ENCODE measurements around the gene MTFR1L.
A peak's percentile ranks its signal among the peaks of the same experiment; 100 is the strongest.

MTFR1L gene

DNA sequence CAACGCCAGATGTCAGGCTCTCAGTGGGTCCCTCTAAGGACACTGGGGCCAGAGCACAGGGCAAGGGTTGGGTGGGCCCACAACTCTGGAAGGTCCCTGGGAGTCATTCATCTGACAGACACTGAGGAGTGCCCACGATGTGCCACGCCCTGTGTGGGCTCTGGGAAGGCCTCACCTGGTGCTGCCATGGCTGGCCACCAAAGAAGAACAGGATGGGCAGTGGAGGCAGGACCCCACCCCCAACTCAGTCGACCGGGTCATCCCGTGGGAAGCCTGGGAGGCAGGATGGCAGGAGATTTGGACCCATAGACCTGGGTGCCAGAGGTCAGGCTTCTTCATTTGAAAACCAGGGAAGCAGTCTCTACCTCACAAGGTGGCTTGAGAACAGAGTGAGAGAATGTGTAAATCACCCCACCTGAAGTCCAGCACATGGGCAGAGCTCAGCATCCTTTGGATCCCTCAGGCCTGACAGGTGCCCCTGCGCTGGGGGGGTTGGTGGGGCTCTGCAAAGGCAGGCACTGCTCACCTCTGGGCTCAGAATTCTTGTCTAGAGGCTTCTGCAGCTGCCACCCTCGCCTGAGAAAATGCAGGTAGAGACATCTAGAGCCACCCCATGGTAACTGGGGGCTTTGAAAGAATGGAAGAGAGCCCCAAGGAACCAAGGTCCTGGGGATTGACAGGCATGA lies 20.9 kb upstream of the MTFR1L start:
- H3K36me3 Mint-ChIP-seq (ENCODE audit: low read depth): no peaks in the 10 kb centered on the region
- peaks cover 54% of the 10 kb centered on the region for H3K27me3 Mint-ChIP-seq (ENCODE audit: low read depth)
- peaks cover 32% of the 10 kb centered on the region for H3K4me1 Mint-ChIP-seq (ENCODE audit: low read depth)
- H3K9me3 Mint-ChIP-seq: no peaks in the 10 kb centered on the region
- H3K27ac Mint-ChIP-seq: no peak overlapping the region
- no peak for DNase-seq (ENCODE audit: low spot score)
- H3K4me3 Mint-ChIP-seq: peak overlapping the region; percentile 42

DNA sequence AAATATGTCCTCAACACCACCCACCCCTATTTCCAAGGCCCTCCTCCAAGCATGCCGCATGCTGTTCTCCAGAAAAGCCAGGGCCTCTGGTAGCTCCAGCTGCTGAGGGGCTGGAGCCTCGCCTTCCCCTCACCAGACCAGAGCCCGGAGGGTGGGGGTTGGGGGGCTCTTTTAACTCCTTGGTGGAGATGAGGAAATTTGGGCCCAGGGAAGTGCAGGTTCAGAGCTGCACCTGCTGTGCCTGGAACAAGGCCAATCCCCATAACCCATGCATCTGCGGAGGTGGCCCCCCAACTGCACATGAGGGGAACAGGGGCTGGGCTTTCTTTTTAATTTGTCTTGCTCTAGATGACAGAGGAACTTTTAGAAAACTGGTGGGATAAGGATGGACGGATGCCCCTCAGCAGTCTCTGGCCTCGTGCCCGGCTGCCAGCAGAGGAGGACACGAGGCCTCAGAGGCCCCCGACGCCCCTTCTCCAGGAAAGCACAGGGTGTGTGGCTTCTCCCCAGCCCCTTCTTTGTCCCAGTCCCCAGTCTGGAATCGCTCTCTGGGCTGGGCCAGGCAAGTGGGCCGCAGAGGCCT lies 20.3 kb upstream of the MTFR1L start:
- Mint-ChIP-seq H3K4me3 (peak overlapping the region; percentile 42), H3K9me3 (no peaks in the 10 kb centered on the region), H3K27ac (no peak overlapping the region), H3K27me3 (ENCODE audit: low read depth) (peaks cover 49% of the 10 kb centered on the region), H3K36me3 (ENCODE audit: low read depth) (no peaks in the 10 kb centered on the region), H3K4me1 (ENCODE audit: low read depth) (peaks cover 36% of the 10 kb centered on the region)
- DNase-seq (ENCODE audit: low spot score): no peak

DNA sequence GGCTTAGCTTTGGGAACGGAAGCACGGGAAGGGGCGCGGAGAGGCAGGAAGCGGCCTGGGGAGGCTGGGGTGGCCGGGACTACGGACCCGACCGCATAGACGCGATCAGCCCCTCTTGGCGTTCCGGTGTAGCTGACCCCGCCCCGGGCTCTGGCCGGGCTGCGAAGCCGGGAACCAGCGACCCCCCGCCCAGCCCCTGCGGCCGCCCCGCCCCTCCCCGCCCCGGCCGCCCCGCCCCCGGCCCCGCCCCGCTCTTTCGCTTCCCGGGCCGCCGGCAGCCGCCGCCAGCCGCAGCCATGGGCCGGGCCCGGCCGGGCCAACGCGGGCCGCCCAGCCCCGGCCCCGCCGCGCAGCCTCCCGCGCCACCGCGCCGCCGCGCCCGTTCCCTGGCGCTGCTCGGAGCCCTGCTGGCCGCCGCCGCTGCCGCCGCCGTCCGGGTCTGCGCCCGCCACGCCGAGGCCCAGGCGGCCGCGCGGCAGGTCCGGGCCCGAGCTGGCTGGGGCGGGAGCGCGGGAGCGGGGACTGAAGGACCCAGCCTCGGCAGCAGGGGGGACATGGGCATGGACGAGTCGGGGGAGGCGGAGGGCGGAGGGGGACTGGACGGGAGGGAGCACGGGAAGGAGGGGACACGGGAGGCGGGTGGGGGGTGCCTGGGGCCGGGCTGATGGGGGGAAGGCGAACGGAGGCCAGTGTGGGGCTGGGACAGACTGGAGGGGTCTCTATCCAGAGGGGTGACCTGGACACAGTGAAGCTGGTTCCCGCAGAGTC lies 19.6 kb upstream of the MTFR1L start, which contains the start of gene SELENON:
Gene SELENON, plus strand, starts transcription at position 259 of the 768 bp plus-strand sequence. Its CDS starts 38 bp downstream, at position 297.
- no peak for DNase-seq (ENCODE audit: low spot score)
- Mint-ChIP-seq H3K27ac (peak within 1 kb of the TSS; percentile 15), H3K4me1 (ENCODE audit: low read depth) (peaks cover 36% of the 10 kb centered on the region), H3K4me3 (peak within 1 kb of the TSS; percentile 83), H3K27me3 (ENCODE audit: low read depth) (peaks cover 47% of the 10 kb centered on the region), H3K36me3 (ENCODE audit: low read depth) (no peaks in the 10 kb centered on the region), H3K9me3 (no peaks in the 10 kb centered on the region)

DNA sequence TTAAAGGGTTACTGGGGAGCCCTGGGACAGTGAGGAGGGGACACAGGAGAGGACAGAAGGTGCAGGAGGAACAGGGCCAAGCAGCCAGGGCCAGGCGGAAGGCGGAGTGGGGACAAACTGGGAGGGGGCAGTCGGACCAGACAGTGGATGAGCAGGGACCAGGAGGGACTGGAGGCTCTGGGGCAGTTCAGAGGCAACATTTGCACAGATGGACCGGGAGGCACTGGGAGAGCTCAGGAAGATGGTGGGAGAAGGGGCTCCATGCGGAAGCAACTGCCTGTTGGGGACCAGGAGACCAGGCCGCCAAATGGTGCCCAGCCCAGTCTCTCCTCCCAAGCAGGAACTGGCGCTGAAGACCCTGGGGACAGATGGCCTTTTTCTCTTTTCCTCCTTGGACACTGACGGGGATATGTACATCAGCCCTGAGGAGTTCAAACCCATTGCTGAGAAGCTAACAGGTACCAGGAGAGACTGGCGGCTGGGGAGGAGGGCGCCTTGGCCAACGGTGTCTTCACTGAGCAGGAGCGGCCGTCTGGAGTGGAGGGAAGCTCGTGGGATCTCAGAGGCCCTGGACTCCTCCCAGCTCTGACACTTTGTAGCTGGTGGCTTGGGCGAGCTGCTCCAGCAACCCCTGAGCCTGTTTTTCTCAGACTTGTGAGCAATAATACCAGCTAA lies 18.9 kb upstream of the MTFR1L start:
- peaks cover 36% of the 10 kb centered on the region for H3K4me1 Mint-ChIP-seq (ENCODE audit: low read depth)
- H3K27ac Mint-ChIP-seq: peak overlapping the region; percentile 15

DNA sequence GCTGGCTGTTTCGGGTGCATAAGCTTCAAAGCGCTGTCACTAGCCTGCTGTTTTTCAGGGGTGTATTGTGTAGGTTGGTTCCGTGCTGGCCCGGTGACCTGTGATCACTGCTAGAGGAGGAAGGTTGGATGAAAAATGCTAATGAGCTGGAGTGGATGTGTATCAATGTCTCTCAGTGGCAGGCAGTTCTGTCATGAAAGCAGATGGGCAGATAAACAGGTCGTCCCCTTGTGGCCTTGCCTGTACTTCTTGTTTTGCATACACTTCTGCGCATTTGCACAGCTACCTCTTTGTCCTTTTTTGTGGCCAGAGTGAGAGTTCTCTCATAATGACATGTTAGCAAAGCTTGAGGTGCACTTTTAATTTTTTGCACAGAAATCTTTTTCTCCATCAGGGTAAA lies 16.8 kb upstream of the MTFR1L start:
- Mint-ChIP-seq H3K27ac (no peak overlapping the region), H3K27me3 (ENCODE audit: low read depth) (peaks cover 31% of the 10 kb centered on the region), H3K4me1 (ENCODE audit: low read depth) (peaks cover 22% of the 10 kb centered on the region), H3K36me3 (ENCODE audit: low read depth) (no peaks in the 10 kb centered on the region), H3K4me3 (peak overlapping the region; percentile 9), H3K9me3 (no peaks in the 10 kb centered on the region)
- peak; percentile 32 for DNase-seq (ENCODE audit: low spot score)

More for the DNA sequence above, 18.9 kb upstream of the MTFR1L start:
- Mint-ChIP-seq H3K9me3 (no peaks in the 10 kb centered on the region), H3K4me3 (peak overlapping the region; percentile 83), H3K27me3 (ENCODE audit: low read depth) (peaks cover 44% of the 10 kb centered on the region), H3K36me3 (ENCODE audit: low read depth) (no peaks in the 10 kb centered on the region)
- no peak for DNase-seq (ENCODE audit: low spot score)

DNA sequence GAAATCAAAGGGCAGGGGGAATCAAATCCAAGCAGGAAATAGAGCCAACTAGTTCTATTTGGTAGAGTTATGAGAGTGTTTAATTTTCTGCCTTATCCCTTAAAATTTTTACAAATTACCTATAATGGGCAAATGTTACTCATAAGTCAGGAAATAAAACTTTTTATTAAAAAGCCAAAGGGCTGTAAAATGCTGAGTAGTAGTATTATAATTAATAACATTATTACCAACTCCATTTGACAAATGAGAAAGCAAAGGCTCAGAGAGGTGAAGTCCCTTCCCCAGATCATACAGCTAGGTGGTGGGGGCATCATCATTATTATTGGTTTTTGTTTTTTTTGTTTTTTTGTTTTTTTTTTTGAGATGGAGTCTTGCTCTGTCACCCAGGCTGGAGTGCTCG lies 16.4 kb upstream of the MTFR1L start:
- no peak overlapping the region for H3K4me3 Mint-ChIP-seq
- no peaks in the 10 kb centered on the region for H3K9me3 Mint-ChIP-seq
- no peak overlapping the region for H3K27ac Mint-ChIP-seq
- H3K36me3 Mint-ChIP-seq (ENCODE audit: low read depth): no peaks in the 10 kb centered on the region
- peaks cover 31% of the 10 kb centered on the region for H3K27me3 Mint-ChIP-seq (ENCODE audit: low read depth)
- peaks cover 22% of the 10 kb centered on the region for H3K4me1 Mint-ChIP-seq (ENCODE audit: low read depth)
- DNase-seq (ENCODE audit: low spot score): no peak

DNA sequence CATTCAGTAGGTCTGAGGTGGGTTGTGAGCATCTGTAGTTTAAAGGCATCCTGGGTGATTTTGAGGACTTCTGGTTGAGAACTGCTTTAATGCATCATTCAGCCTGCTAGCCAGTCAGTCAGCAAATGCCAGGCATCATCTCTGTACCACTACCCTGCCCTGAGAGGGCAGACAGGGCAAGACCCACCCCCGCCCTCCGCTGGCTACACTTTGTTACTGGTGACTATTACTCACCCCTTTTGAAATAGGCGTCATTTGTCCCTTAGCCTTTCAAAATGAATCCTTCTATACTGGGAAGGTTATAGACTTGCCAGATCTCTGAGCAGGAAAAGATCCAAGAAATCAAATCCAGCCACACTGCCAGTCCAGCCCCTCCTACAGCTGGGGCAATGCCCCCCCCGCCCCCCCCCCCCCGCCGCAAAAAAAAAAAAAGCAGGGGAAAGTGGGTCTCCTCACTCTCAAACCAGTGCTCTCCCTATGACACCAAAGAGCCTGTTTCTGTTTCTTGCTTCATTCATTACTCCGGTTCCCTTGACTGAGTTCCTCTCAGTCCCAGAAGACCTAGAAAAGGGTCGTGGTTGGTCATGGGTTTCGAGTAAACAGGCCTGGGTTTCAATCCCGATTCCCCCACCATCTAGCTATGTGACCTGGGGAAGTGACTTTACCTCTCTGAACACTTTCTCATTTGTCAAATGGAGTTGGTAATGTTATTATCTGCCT lies 15.3 kb upstream of the MTFR1L start:
- H3K4me1 Mint-ChIP-seq (ENCODE audit: low read depth): peaks cover 20% of the 10 kb centered on the region
- no peak overlapping the region for H3K4me3 Mint-ChIP-seq
- H3K27me3 Mint-ChIP-seq (ENCODE audit: low read depth): peaks cover 31% of the 10 kb centered on the region
- H3K27ac Mint-ChIP-seq: no peak overlapping the region
- no peaks in the 10 kb centered on the region for H3K9me3 Mint-ChIP-seq
- no peak for DNase-seq (ENCODE audit: low spot score)
- no peaks in the 10 kb centered on the region for H3K36me3 Mint-ChIP-seq (ENCODE audit: low read depth)

DNA sequence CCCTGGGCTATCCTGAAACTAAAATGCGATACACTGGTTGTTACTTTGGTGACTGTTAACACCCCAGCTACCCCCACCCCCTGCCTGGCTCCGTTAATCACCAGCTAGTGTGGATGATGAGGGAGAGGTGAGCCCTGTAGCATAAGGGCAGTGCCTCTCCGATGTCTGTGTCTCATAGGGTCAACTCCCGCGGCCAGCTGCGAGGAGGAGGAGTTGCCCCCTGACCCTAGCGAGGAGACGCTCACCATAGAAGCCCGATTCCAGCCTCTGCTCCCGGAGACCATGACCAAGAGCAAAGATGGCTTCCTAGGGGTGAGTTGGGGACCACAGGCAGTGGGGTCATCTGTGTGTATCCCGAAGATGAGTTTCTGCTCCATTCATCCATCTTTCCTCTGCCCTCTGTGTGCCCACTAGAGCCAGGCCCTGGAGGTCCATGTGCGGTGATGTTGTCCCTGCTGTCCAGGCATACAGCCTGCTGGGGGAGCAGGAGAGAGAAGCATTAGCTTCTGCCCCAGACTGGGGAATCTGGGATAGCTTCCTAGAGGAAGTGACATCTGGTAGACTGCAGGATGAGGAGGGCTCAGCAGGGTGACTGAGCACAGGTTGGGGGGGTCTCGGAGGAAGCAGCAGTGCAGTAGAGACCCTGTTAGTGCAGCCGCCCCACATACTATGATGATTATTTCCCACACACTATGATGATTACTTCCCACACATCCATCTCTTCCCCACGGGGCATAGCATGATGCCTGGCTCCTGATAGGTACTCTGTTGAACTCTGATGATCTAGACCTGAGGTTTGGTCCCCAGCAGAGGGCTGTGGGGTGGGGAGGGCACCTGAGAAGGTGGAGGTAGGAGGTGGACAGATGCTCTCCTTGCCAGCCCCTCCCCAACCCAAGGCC lies 14.5 kb upstream of the MTFR1L start:
- H3K4me1 Mint-ChIP-seq (ENCODE audit: low read depth): peaks cover 20% of the 10 kb centered on the region
- H3K4me3 Mint-ChIP-seq: no peak overlapping the region
- no peak overlapping the region for H3K27ac Mint-ChIP-seq
- H3K9me3 Mint-ChIP-seq: no peaks in the 10 kb centered on the region
- H3K27me3 Mint-ChIP-seq (ENCODE audit: low read depth): peaks cover 31% of the 10 kb centered on the region
- H3K36me3 Mint-ChIP-seq (ENCODE audit: low read depth): no peaks in the 10 kb centered on the region
- no peak for DNase-seq (ENCODE audit: low spot score)

DNA sequence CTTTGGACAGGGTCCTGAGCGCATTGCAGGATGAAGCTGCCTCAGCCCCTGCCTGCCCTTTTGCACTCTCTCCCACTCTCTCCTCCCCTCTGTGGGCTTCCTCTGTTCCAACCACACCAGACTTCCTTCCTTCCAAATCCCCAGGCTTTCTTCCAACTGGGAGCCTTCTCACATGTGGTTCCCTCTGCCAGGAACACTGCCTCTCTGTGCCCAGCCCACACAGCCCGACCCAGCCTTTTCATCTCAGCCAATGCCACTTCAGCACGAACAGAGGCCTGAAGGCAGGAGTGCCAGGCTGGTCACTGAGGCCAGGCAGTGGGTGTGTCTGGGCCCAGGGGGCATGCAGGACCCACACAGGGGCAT lies 13.9 kb upstream of the MTFR1L start:
- Mint-ChIP-seq H3K4me1 (ENCODE audit: low read depth) (peaks cover 16% of the 10 kb centered on the region), H3K27me3 (ENCODE audit: low read depth) (peaks cover 26% of the 10 kb centered on the region), H3K27ac (no peak overlapping the region), H3K4me3 (no peak overlapping the region), H3K36me3 (ENCODE audit: low read depth) (no peaks in the 10 kb centered on the region), H3K9me3 (no peaks in the 10 kb centered on the region)
- DNase-seq (ENCODE audit: low spot score): no peak

DNA sequence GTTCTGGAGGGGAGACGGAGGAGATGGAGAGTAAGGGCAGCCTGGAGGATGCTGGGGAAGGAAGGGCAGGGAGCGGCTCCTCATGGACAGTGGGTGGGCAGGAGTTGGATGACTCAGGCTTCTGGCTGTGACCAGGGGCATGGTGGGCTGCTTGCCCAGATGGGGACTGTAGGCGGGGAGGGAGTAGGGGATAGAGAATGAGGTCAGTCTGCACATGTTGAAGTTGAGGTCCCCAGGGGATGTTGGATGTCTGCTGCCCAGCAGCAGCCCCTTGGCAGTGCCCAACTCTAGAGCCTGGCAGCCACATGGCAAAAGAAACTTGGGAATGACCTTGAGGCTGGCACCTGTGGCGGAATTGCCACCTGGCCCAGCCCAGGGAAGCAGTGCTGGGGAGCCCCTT lies 13.3 kb upstream of the MTFR1L start:
- Mint-ChIP-seq H3K9me3 (no peaks in the 10 kb centered on the region), H3K4me1 (ENCODE audit: low read depth) (peaks cover 16% of the 10 kb centered on the region), H3K27me3 (ENCODE audit: low read depth) (peaks cover 22% of the 10 kb centered on the region), H3K4me3 (no peak overlapping the region), H3K27ac (no peak overlapping the region), H3K36me3 (ENCODE audit: low read depth) (no peaks in the 10 kb centered on the region)
- DNase-seq (ENCODE audit: low spot score): no peak

DNA sequence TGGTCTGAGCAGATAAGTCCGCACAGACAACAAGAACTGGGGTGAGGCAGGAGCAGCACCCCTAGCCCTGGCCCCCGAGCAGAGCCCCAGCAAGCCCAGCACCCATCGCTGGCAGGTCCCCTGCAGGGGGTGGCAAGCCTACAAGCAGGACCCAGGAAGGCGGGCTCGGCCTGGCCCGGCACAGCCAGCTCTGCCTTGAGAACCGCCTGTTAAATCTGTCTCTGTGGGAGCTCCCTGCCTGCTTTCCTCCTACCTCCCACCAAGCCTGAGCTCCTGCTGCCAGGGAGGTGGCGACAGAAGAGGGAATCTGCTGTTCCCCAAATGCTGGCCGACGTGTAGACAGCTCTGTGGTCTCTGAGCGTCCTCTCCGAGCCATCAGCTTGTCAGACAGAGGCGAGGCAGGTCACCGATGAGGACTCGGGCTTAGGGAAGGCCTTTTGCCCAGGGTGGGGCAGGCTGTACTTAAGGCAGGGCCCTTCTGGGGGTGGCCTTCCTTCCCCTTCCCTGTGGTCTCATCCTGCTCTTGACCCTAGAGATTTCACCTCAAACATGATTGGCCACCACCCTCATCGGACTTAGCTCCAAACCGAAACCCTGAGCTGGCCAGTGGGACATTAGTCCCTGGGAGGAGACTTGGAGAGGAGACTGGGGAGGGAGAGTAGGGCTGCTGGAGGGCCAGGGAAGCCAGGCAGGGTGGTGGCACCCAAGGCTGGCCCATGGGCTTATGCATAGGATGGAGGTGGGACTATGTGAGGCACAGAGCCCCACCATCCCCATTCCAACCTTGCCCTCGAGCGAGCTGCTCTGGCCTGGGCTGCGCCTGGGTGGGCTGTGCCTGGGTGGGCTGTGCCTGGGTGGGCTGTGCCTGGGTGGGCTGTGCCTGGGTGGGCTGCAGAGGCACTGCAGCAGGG lies 12.0 kb upstream of the MTFR1L start:
- Mint-ChIP-seq H3K9me3 (no peaks in the 10 kb centered on the region), H3K27ac (no peak overlapping the region), H3K4me3 (no peak overlapping the region), H3K27me3 (ENCODE audit: low read depth) (peaks cover 13% of the 10 kb centered on the region), H3K36me3 (ENCODE audit: low read depth) (no peaks in the 10 kb centered on the region), H3K4me1 (ENCODE audit: low read depth) (peaks cover 10% of the 10 kb centered on the region)
- no peak for DNase-seq (ENCODE audit: low spot score)
